C4-2B (cell line): Measurements from ENCODE around the gene HEXD.

Experiments used
- H3K27ac ChIP-seq: fragments of 450-650 bp; 2 replicates; pipeline ENCODE4 v1.5.1; 2017
- ZFX ChIP-seq: fragments of 450-650 bp; IDR thresholded peaks from 2 replicates; pipeline ENCODE4 v1.6.1; 2017
- TF ChIP-seq, protein P1 (sequence below): fragments of 450-650 bp; conservative IDR thresholded peaks from 2 replicates; pipeline ENCODE4 v1.5.1; 2017; ENCODE audit warnings: mild to moderate bottlenecking

The HEXD gene

DNA sequence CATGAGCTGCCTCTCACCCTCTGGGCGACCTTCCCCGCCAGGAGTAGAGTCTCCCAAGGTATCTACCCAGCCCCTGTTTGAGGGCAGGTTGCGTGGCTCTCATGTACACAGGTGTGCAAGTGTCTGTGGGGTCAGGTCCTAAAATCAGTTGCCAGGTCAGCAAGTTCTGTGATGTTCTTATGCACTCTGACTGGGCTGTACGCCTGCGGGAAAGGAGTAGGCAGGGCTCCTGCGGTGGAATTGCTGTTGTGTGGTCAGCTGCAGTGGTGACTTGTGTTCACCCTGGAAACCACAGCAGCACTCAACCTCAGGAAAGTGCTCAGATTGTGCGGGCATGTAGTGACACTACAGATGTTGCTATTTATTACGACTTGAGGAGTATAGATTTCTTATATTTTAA, 59.8 kb downstream of the HEXD start:
- TF ChIP-seq, protein P1, sequence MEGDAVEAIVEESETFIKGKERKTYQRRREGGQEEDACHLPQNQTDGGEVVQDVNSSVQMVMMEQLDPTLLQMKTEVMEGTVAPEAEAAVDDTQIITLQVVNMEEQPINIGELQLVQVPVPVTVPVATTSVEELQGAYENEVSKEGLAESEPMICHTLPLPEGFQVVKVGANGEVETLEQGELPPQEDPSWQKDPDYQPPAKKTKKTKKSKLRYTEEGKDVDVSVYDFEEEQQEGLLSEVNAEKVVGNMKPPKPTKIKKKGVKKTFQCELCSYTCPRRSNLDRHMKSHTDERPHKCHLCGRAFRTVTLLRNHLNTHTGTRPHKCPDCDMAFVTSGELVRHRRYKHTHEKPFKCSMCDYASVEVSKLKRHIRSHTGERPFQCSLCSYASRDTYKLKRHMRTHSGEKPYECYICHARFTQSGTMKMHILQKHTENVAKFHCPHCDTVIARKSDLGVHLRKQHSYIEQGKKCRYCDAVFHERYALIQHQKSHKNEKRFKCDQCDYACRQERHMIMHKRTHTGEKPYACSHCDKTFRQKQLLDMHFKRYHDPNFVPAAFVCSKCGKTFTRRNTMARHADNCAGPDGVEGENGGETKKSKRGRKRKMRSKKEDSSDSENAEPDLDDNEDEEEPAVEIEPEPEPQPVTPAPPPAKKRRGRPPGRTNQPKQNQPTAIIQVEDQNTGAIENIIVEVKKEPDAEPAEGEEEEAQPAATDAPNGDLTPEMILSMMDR, result no peak
- no peak for TF ChIP-seq ZFX
- H3K27ac ChIP-seq, result no peak overlapping the region

DNA sequence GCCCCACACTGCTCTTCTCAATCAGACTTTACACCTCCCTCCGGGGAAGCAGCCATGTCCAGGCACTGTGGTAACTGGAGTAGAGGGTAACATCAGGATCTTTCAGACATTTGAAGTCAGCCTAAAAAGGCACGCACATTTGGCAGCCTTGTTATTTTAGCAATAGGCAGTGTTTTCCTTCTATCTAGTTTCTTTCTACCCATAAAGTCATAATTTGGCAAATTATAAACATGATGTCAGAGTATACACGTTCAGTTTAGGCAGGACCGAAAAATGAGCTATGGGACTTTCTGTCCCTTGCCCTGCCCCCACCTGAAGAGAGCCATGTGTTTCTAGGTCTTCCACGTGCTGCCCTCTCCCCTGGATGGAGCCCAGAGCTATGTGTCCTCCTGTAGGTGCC, 61.5 kb downstream of the HEXD start:
- TF ChIP-seq ZFX, result no peak
- TF ChIP-seq, protein P1, result no peak
- no peak overlapping the region for H3K27ac ChIP-seq

DNA sequence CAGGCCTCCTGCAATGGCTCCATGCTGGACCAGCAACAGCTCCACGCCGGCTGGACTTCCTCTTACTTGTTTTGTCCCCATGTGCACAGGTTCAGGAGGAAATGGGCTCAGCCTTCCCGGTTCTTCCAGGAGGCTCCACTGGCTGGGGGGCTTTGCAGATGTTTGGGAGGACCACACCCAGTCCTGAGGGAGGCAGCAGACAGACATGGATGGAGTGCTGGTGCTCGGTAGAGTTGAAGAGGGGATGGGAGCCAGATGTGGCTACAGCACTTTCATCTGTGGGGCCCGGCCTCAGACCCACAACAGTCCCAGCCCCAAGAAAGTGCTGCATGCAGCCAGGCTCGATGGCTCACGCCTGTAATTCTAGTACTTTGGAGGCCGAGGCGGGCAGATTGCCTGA, 62.2 kb downstream of the HEXD start:
- H3K27ac ChIP-seq, result no peak overlapping the region
- TF ChIP-seq, protein P1, result no peak
- TF ChIP-seq ZFX, result no peak

DNA sequence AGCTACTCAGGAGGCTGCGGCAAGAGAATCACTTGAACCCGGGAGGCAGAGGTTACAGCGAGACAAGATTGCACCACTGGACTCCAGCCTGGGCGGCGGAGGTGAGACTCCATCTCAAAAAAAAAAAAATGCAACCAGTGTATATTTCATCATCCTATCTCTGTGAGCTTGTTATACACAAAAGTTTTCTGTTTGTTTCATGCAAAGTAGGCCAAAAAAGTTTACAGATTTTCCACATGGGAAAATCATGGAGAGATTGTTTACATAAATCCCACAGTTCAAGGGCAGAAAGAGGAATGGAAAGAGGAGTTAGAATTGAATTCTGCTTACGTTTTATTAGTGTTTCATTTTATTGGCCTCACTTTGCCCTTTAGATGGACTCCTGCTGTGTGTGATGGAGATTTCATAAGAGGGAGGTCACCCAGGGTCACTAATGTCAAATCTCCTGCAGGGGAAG, 65.1 kb downstream of the HEXD start:
- no peak overlapping the region for H3K27ac ChIP-seq
- TF ChIP-seq ZFX, result no peak

DNA sequence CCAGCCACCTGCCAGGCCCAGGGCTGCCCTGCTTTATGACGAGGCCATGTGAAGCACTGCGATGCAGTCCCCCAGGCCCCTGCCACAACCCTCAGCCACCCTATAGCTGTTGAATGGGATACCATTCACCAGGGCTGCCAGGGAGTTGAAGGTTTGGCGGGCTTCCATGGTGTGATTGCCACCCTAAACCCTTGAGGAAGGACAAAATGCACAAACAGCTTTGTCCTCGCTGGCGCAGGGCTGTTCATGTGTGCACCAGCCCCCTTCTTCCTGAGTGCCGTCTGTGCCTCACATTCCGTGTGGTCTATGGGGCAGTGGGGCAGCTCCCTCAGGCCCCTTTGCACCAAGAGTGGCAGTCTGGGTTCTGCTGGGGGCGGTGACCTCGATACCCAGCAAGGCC, 65.7 kb downstream of the HEXD start:
- TF ChIP-seq, protein P1, result no peak
- no peak for TF ChIP-seq ZFX
- no peak overlapping the region for H3K27ac ChIP-seq

DNA sequence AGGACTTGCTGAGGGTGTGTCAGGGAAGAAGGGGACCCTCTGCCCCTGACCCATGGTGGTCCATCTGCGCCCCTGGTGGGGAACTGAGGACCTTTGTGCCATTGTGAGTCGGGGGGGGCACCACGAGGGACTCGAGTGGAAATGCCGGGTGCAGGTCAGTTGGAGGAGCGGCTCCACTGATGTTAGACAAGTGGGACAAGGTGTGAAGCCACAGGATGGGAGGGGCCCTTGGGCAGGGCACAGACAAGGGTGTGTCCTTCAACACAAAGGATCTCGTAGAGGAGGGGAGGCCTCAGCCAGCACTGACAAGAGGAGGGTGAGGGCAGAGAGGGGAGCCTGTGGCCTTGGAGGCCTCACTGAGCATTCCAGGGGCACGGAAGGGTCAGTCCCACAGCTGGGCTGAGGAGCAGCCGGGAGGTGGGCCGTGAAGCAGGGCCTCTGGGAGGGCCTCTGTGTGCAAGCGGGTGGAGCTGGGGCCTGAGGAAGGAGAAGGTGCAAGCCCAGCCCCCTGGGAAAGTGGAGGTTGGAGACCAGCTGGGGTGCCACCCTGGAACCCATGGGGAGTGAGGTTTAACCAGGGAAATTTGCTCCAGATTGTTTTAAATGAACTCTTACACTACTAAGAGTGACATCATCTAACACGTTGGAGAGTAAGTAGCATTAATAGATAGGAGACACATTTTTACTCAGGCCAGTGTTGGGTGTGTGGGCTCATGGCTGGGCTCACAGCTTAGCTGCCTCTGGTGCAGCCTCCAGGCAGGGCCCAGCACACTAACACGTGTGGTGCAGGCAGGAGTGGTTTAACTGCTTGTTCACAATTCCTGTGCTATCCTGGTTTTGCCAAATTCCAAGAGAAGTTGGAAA, 68.3 kb downstream of the HEXD start:
- no peak overlapping the region for H3K27ac ChIP-seq
- TF ChIP-seq, protein P1, result no peak
- TF ChIP-seq ZFX, result no peak

DNA sequence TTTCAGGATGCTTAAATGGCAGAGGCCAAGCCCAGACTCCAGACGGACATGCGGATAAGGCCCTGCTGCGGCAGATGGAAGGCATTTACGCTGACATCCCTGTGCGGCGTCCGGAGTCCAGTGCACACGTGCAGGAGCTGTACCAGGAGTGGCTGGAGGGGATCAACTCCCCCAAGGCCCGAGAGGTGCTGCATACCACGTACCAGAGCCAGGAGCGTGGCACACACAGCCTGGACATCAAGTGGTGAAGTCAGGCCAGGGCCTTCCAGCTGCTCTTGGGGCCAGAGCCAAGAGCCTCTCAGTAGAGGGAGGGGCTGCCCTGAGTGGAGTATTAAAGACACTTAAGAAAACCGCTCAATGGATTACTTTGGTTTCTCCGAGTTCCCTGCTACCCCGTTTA, 69.8 kb downstream of the HEXD start:
- no peak for TF ChIP-seq ZFX
- TF ChIP-seq, protein P1, result no peak
- no peak overlapping the region for H3K27ac ChIP-seq

DNA sequence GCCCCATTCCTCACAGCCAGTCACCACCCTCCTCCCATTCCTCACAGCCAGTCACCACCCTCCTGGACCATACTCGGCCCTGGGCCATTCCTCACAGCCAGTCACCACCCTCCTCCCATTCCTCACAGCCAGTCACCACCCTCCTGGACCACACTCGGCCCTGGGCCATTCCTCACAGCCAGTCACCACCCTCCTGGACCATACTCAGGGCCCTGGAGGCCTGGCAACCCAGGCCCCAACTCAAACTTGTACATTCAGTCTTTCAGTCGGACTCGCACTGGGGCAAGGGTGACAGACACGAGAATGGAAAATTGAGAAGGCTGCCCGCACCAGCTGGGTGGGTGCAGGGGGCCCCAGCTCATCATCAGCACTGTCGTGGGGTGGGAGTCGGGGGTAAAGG, 71.0 kb downstream of the HEXD start:
- TF ChIP-seq ZFX, result no peak
- TF ChIP-seq, protein P1, result no peak
- H3K27ac ChIP-seq, result no peak overlapping the region
